Neuronal stem cell (in vitro differentiated cells): ENCODE results near the gene RARB.

Experiments
- DNase-seq: peaks from one replicate; pipeline ENCODE4 v3.0.0-alpha.2; 2013; ENCODE audit warnings: low spot score
- H2AFZ ChIP-seq: one replicate; pipeline ENCODE4 v1.6.1; 2013; ENCODE audit warnings: mild to moderate bottlenecking, low read length, inconsistent platforms
- H2AK5ac ChIP-seq: 2 replicates; pipeline ENCODE4 v1.6.1; 2013; ENCODE audit warnings: low read depth, mild to moderate bottlenecking, inconsistent platforms, low read length, moderate library complexity, mixed read lengths
- H2BK120ac ChIP-seq: 2 replicates; pipeline ENCODE4 v1.6.1; 2013; ENCODE audit warnings: low read depth, mild to moderate bottlenecking, inconsistent platforms, low read length, moderate library complexity, mixed read lengths
- H2BK12ac ChIP-seq: one replicate; pipeline ENCODE4 v1.6.1; 2013; ENCODE audit warnings: low read length, inconsistent platforms
- H2BK15ac ChIP-seq: 2 replicates; pipeline ENCODE4 v1.6.1; 2013; ENCODE audit warnings: mild to moderate bottlenecking, low read length, inconsistent platforms, mixed read lengths
- H2BK5ac ChIP-seq: one replicate; pipeline ENCODE4 v1.6.1; 2013; ENCODE audit warnings: inconsistent platforms, mild to moderate bottlenecking, low read length, moderate library complexity
- H3K14ac ChIP-seq: one replicate; pipeline ENCODE4 v1.6.1; 2013; ENCODE audit warnings: low read length, inconsistent platforms
- H3K18ac ChIP-seq: 2 replicates; pipeline ENCODE4 v1.6.1; 2013; ENCODE audit warnings: low read length, inconsistent platforms
- H3K23ac ChIP-seq: 2 replicates; pipeline ENCODE4 v1.6.1; 2013; ENCODE audit warnings: low read depth, mild to moderate bottlenecking, mixed read lengths, low read length, inconsistent platforms; ENCODE audit not compliant: poor library complexity
- H3K27ac ChIP-seq: replicated peaks from 3 replicates; pipeline ENCODE4 v1.5.1; 2013; ENCODE audit warnings: low read length, inconsistent platforms
- H3K27me3 ChIP-seq, 3 experiments: 2 replicates each; pipeline ENCODE4 v1.6.1; 2013; ENCODE audit warnings: low read length in 3 of 3, mild to moderate bottlenecking in 2 of 3, inconsistent platforms in 1 of 3, low read depth in 1 of 3, mixed read lengths in 1 of 3, moderate library complexity in 1 of 3; ENCODE audit not compliant: control insufficient read depth in 3 of 3, insufficient read depth in 3 of 3
- H3K36me3 ChIP-seq, 2 donors: replicated peaks in 1 of 2; 2 replicates each; pipeline ENCODE4 v1.6.1; 2013; ENCODE audit warnings: low read length in 2 of 2; ENCODE audit not compliant: control insufficient read depth in 2 of 2, insufficient read depth in 2 of 2
- H3K4ac ChIP-seq: 2 replicates; pipeline ENCODE4 v1.6.1; 2013; ENCODE audit warnings: inconsistent platforms, mild to moderate bottlenecking, low read length, moderate library complexity
- H3K4me1 ChIP-seq, 2 donors: 1 replicate in 1 of 2; 2 replicates in 1 of 2; pipeline ENCODE4 v1.6.1; 2013; ENCODE audit warnings: low read length in 2 of 2, low read depth in 1 of 2; ENCODE audit not compliant: control insufficient read depth in 2 of 2, insufficient read depth in 1 of 2
- H3K4me2 ChIP-seq: one replicate; pipeline ENCODE4 v1.6.1; 2013; ENCODE audit warnings: mild to moderate bottlenecking, low read length, inconsistent platforms; ENCODE audit not compliant: insufficient read depth, poor library complexity, severe bottlenecking
- H3K4me3 ChIP-seq, 2 donors: 2 replicates each; pipeline ENCODE4 v1.5.1; 2013; ENCODE audit warnings: low read length in 2 of 2, mild to moderate bottlenecking in 2 of 2, inconsistent platforms in 1 of 2, moderate library complexity in 1 of 2
- H3K79me1 ChIP-seq: one replicate; pipeline ENCODE4 v1.6.1; 2013; ENCODE audit warnings: low read depth, mild to moderate bottlenecking, inconsistent platforms, low read length, moderate library complexity
- H3K9ac ChIP-seq: one replicate; pipeline ENCODE4 v1.6.1; 2013; ENCODE audit warnings: mild to moderate bottlenecking, low read depth, low read length, inconsistent platforms; ENCODE audit not compliant: poor library complexity
- H3K9me3 ChIP-seq, 2 donors: replicated peaks in 1 of 2; 2 replicates each; pipeline versions ENCODE3 to v1.6.1; 2013; ENCODE audit warnings: low read length in 2 of 2, mild to moderate bottlenecking in 2 of 2, inconsistent platforms in 1 of 2, low read depth in 1 of 2, mixed read lengths in 1 of 2, moderate library complexity in 1 of 2; ENCODE audit not compliant: control insufficient read depth in 2 of 2, insufficient read depth in 1 of 2
- H4K8ac ChIP-seq: one replicate; pipeline ENCODE4 v1.6.1; 2013; ENCODE audit warnings: low read depth, mild to moderate bottlenecking, inconsistent platforms, low read length, moderate library complexity
- H4K91ac ChIP-seq: one replicate; pipeline ENCODE4 v1.6.1; 2013; ENCODE audit warnings: low read length, low read depth, mild to moderate bottlenecking, inconsistent platforms; ENCODE audit not compliant: poor library complexity
- WGBS, 2 donors: extraction: QIAGEN DNeasy Blood & Tissue Kit; methylation state at CpG; one replicate each; pipeline ENCODE4 v1.1.7; 2013; ENCODE audit warnings: missing lambda C conversion rate in 2 of 2, mixed read lengths in 1 of 2; ENCODE audit not compliant: insufficient read length in 2 of 2, insufficient replicate concordance in 1 of 2; ENCODE audit errors: extremely low coverage in 2 of 2; 5-methylcytosine and 5-hydroxymethylcytosine counted together

Gene RARB

GRCh38 chr3:25568525-25569078 is 140.5 kb downstream of the RARB start:
- Histone ChIP-seq H2AK5ac (no peak overlapping the region), H3K27me3 (no peaks in the 10 kb centered on the region), H3K79me1 (no peaks in the 10 kb centered on the region), H3K27ac (no peak overlapping the region), H3K14ac (no peak overlapping the region), H3K4me2 (no peak overlapping the region), H2AFZ (no peak overlapping the region), H3K9ac (no peak overlapping the region), H2BK120ac (no peak overlapping the region), H2BK5ac (no peak overlapping the region), H3K18ac (peak overlapping the region; percentile 15), H2BK15ac (no peak overlapping the region), H4K91ac (no peak overlapping the region), H3K4me3 (no peak overlapping the region), H2BK12ac (no peak overlapping the region), H4K8ac (no peak overlapping the region), H3K23ac (no peak overlapping the region), H3K4ac (no peak overlapping the region), H3K36me3 (no peaks in the 10 kb centered on the region), H3K9me3 (no peaks in the 10 kb centered on the region), H3K4me1 (peaks cover under 1 to 14% of the 10 kb centered on the region in 2 donors)
- no peak for DNase-seq
- no CpG with 5 or more reads among the region's 10 CpGs for WGBS, 2 donors

GRCh38 chr3:25571285-25571684 is 143.2 kb downstream of the RARB start:
- H2AK5ac ChIP-seq, result no peak overlapping the region
- no peak for DNase-seq
- H3K36me3 ChIP-seq, result no peaks in the 10 kb centered on the region
- no peak overlapping the region for H2BK120ac ChIP-seq
- peak overlapping the region in 1 of 2 donors; percentile 35 for H3K4me3 ChIP-seq
- H3K14ac ChIP-seq, result no peak overlapping the region
- peak overlapping the region; percentile 13 for H3K18ac ChIP-seq
- H3K79me1 ChIP-seq, result no peaks in the 10 kb centered on the region
- peaks cover 2 to 16% of the 10 kb centered on the region in 2 donors for H3K4me1 ChIP-seq
- no peak overlapping the region for H3K4ac ChIP-seq
- H2BK5ac ChIP-seq, result no peak overlapping the region
- no peak overlapping the region for H2AFZ ChIP-seq
- H4K91ac ChIP-seq, result no peak overlapping the region
- H3K4me2 ChIP-seq, result no peak overlapping the region
- H4K8ac ChIP-seq, result no peak overlapping the region
- H3K9ac ChIP-seq, result no peak overlapping the region
- no peak overlapping the region for H2BK15ac ChIP-seq
- no peak overlapping the region for H2BK12ac ChIP-seq
- no peak overlapping the region for H3K27ac ChIP-seq
- H3K9me3 ChIP-seq, result no peaks in the 10 kb centered on the region
- no CpG with 5 or more reads among the region's 6 CpGs for WGBS, 2 donors
- no peak overlapping the region for H3K23ac ChIP-seq
- no peaks in the 10 kb centered on the region for H3K27me3 ChIP-seq

GRCh38 chr3:25572336-25572735 is 144.3 kb downstream of the RARB start:
- no peak overlapping the region for H2BK5ac ChIP-seq
- no peaks in the 10 kb centered on the region for H3K9me3 ChIP-seq
- H3K4ac ChIP-seq, result no peak overlapping the region
- no peak overlapping the region for H2BK15ac ChIP-seq
- no peaks in the 10 kb centered on the region for H3K27me3 ChIP-seq
- no peaks in the 10 kb centered on the region for H3K36me3 ChIP-seq
- no peak overlapping the region for H3K4me3 ChIP-seq
- no peak overlapping the region for H3K14ac ChIP-seq
- no peak overlapping the region for H3K9ac ChIP-seq
- H3K27ac ChIP-seq, result no peak overlapping the region
- no peak overlapping the region for H2BK120ac ChIP-seq
- no peaks in the 10 kb centered on the region for H3K79me1 ChIP-seq
- DNase-seq, result no peak
- H3K23ac ChIP-seq, result no peak overlapping the region
- H4K8ac ChIP-seq, result no peak overlapping the region
- no peak overlapping the region for H3K4me2 ChIP-seq
- H3K18ac ChIP-seq, result no peak overlapping the region
- no peak overlapping the region for H2AK5ac ChIP-seq
- WGBS, 2 donors, result no CpG with 5 or more reads among the region's 3 CpGs
- no peak overlapping the region for H4K91ac ChIP-seq
- H3K4me1 ChIP-seq, result peaks cover 2 to 16% of the 10 kb centered on the region in 2 donors
- H2AFZ ChIP-seq, result no peak overlapping the region
- no peak overlapping the region for H2BK12ac ChIP-seq

- Histone ChIP-seq H3K36me3 (no peaks in the 10 kb centered on the region), H3K4me3 (no peak overlapping the region), H3K9ac (no peak overlapping the region), H2AFZ (peak overlapping the region; percentile 72), H2BK5ac (no peak overlapping the region), H3K4ac (no peak overlapping the region), H3K4me1 (peaks cover 2 to 16% of the 10 kb centered on the region in 2 donors), H2BK15ac (no peak overlapping the region), H3K79me1 (no peaks in the 10 kb centered on the region), H4K8ac (no peak overlapping the region), H2BK120ac (no peak overlapping the region), H3K18ac (peak overlapping the region; percentile 68), H2BK12ac (peak overlapping the region; percentile 36), H3K14ac (no peak overlapping the region), H3K23ac (no peak overlapping the region), H3K27ac (no peak overlapping the region), H4K91ac (no peak overlapping the region), H2AK5ac (no peak overlapping the region), H3K9me3 (no peaks in the 10 kb centered on the region), H3K27me3 (no peaks in the 10 kb centered on the region), H3K4me2 (no peak overlapping the region)
- no CpG with 5 or more reads among the region's 14 CpGs for WGBS, 2 donors
- DNase-seq, result no peak
These were observed 144.9 kb downstream of the RARB start for GRCh38 chr3:25572919-25573385.
